H9 (cell line): ENCODE measurements around the gene GLRA3. TPM values are rescaled to one million over a fixed set of nuclear protein-coding genes. Genes with fewer than 3 reads are reported as not detected.
A peak's percentile ranks its signal among the peaks of the same experiment; 100 is the strongest.

Experiments used
- DNase-seq: peaks from one replicate; pipeline ENCODE4 v3.0.0-alpha.2; 2017
- H2AFZ ChIP-seq: one replicate; pipeline ENCODE4 v1.6.1; 2013; ENCODE audit warnings: mild to moderate bottlenecking, low read length, control low read depth, moderate library complexity
- H2AK5ac ChIP-seq: 2 replicates; pipeline ENCODE4 v1.6.1; 2013; ENCODE audit warnings: low read length, control low read depth, mixed read lengths; ENCODE audit not compliant: insufficient read length
- H2BK120ac ChIP-seq: one replicate; pipeline ENCODE4 v1.6.1; 2013; ENCODE audit warnings: low read depth, mild to moderate bottlenecking, low read length, control low read depth, inconsistent platforms; ENCODE audit not compliant: poor library complexity, severe bottlenecking
- H2BK12ac ChIP-seq: 2 replicates; pipeline ENCODE4 v1.6.1; 2013; ENCODE audit warnings: low read length, control low read depth, mixed read lengths, low read depth; ENCODE audit not compliant: insufficient read length
- H2BK15ac ChIP-seq: 2 replicates; pipeline ENCODE4 v1.6.1; 2013; ENCODE audit warnings: low read depth, low read length, control low read depth
- H2BK20ac ChIP-seq: one replicate; pipeline ENCODE4 v1.6.1; 2013; ENCODE audit warnings: low read depth, mild to moderate bottlenecking, low read length, control low read depth, inconsistent platforms; ENCODE audit not compliant: poor library complexity, severe bottlenecking
- H2BK5ac ChIP-seq: 2 replicates; pipeline ENCODE4 v1.6.1; 2013; ENCODE audit warnings: low read length, control low read depth, mixed read lengths; ENCODE audit not compliant: insufficient read length
- H3K14ac ChIP-seq: 2 replicates; pipeline ENCODE4 v1.6.1; 2013; ENCODE audit warnings: low read length, control low read depth; ENCODE audit not compliant: insufficient read depth
- H3K18ac ChIP-seq: 2 replicates; pipeline ENCODE4 v1.6.1; 2013; ENCODE audit warnings: low read depth, mild to moderate bottlenecking, mixed read lengths, low read length, control low read depth; ENCODE audit not compliant: insufficient read length
- H3K23ac ChIP-seq: 2 replicates; pipeline ENCODE4 v1.6.1; 2013; ENCODE audit warnings: low read length, control low read depth, mixed read lengths, low read depth; ENCODE audit not compliant: insufficient read length
- H3K23me2 ChIP-seq: 2 replicates; pipeline ENCODE4 v1.6.1; 2013; ENCODE audit warnings: low read depth, mild to moderate bottlenecking, mixed read lengths, low read length, control low read depth; ENCODE audit not compliant: insufficient read length, poor library complexity, severe bottlenecking
- H3K27ac ChIP-seq: 2 replicates; pipeline ENCODE4 v1.5.1; 2013; ENCODE audit warnings: low read length, control low read depth, mixed read lengths, low read depth; ENCODE audit not compliant: insufficient read length
- H3K27me3 ChIP-seq: 2 replicates; pipeline ENCODE4 v1.6.1; 2013; ENCODE audit warnings: low read length, control low read depth, inconsistent platforms; ENCODE audit not compliant: insufficient read depth
- H3K4ac ChIP-seq: 2 replicates; pipeline ENCODE4 v1.6.1; 2013; ENCODE audit warnings: low read depth, mild to moderate bottlenecking, control low read depth, inconsistent platforms, low read length, moderate library complexity
- H3K4me1 ChIP-seq: 2 replicates; pipeline ENCODE4 v1.6.1; 2013; ENCODE audit warnings: low read length, control low read depth, inconsistent platforms; ENCODE audit not compliant: insufficient read depth
- H3K4me2 ChIP-seq: 2 replicates; pipeline ENCODE4 v1.6.1; 2013; ENCODE audit warnings: low read length, control low read depth, mixed read lengths; ENCODE audit not compliant: insufficient read length, insufficient read depth
- H3K56ac ChIP-seq: 2 replicates; pipeline ENCODE4 v1.6.1; 2013; ENCODE audit warnings: low read depth, mild to moderate bottlenecking, mixed read lengths, low read length, control low read depth; ENCODE audit not compliant: insufficient read length
- H3K79me1 ChIP-seq: 2 replicates; pipeline ENCODE4 v1.6.1; 2013; ENCODE audit warnings: low read depth, mild to moderate bottlenecking, moderate library complexity, low read length, control low read depth, inconsistent platforms; ENCODE audit not compliant: insufficient read depth, poor library complexity, severe bottlenecking
- H3K79me2 ChIP-seq: 2 replicates; pipeline ENCODE4 v1.6.1; 2013; ENCODE audit warnings: low read length, control low read depth, inconsistent platforms; ENCODE audit not compliant: insufficient read depth
- H3K9ac ChIP-seq: 2 replicates; pipeline ENCODE4 v1.6.1; 2013; ENCODE audit warnings: low read length, control low read depth, mixed read lengths; ENCODE audit not compliant: insufficient read length; ENCODE audit errors: extremely low read depth
- H3K9me3 ChIP-seq: one replicate; pipeline ENCODE4 v1.6.1; 2013; ENCODE audit warnings: low read depth, low read length, inconsistent platforms; ENCODE audit not compliant: control insufficient read depth
- H3T11ph ChIP-seq: one replicate; pipeline ENCODE4 v1.6.1; 2013; ENCODE audit warnings: mild to moderate bottlenecking, low read length, control low read depth, inconsistent platforms
- H4K20me1 ChIP-seq: one replicate; pipeline ENCODE4 v1.6.1; 2013; ENCODE audit not compliant: control insufficient read depth, insufficient read length, insufficient read depth
- H4K5ac ChIP-seq: 2 replicates; pipeline ENCODE4 v1.6.1; 2013; ENCODE audit warnings: low read depth, mild to moderate bottlenecking, mixed read lengths, low read length, control low read depth; ENCODE audit not compliant: insufficient read length
- H4K8ac ChIP-seq: replicated peaks from 2 replicates; pipeline ENCODE4 v1.6.1; 2013; ENCODE audit warnings: low read length, control low read depth, mixed read lengths, low read depth; ENCODE audit not compliant: insufficient read length
- H4K91ac ChIP-seq: 2 replicates; pipeline ENCODE4 v1.6.1; 2013; ENCODE audit warnings: low read depth, mild to moderate bottlenecking, moderate library complexity, mixed read lengths, low read length, control low read depth; ENCODE audit not compliant: insufficient read length
- H3K27ac Mint-ChIP-seq, 3 experiments: 2 replicates in 2 of 3; 3 replicates in 1 of 3; pipeline ENCODE4 v1.8.0; 2020 to 2021; ENCODE audit warnings: mixed read lengths in 3 of 3, mild to moderate bottlenecking in 1 of 3, moderate library complexity in 1 of 3
- H3K27me3 Mint-ChIP-seq: 2 replicates; pipeline ENCODE4 v1.8.0; 2021; ENCODE audit warnings: low read depth, mild to moderate bottlenecking, moderate library complexity, mixed read lengths
- H3K36me3 Mint-ChIP-seq, 3 experiments: 2 replicates in 2 of 3; 3 replicates in 1 of 3; pipeline ENCODE4 v1.8.0; 2020 to 2021; ENCODE audit warnings: low read depth in 3 of 3, mixed read lengths in 3 of 3; ENCODE audit not compliant: insufficient read depth in 1 of 3
- H3K4me1 Mint-ChIP-seq, 2 experiments: 2 replicates each; pipeline ENCODE4 v1.8.0; 2020; ENCODE audit warnings: mixed read lengths in 2 of 2
- H3K4me3 Mint-ChIP-seq, 2 experiments: 2 replicates in 1 of 2; 3 replicates in 1 of 2; pipeline ENCODE4 v1.8.0; 2020 to 2021; ENCODE audit warnings: mild to moderate bottlenecking in 2 of 2, mixed read lengths in 2 of 2, moderate library complexity in 1 of 2
- H3K9me3 Mint-ChIP-seq, 2 experiments: 2 replicates in 1 of 2; 3 replicates in 1 of 2; pipeline ENCODE4 v1.8.0; 2020; ENCODE audit warnings: mild to moderate bottlenecking in 2 of 2, mixed read lengths in 2 of 2, moderate library complexity in 1 of 2
- WGBS: extraction: QIAGEN DNeasy Blood & Tissue Kit; methylation state at CpG from one replicate; pipeline ENCODE4 v1.1.7; 2013; ENCODE audit warnings: missing lambda C conversion rate, low lambda C conversion rate, mixed read lengths; ENCODE audit not compliant: insufficient read length; ENCODE audit errors: extremely low coverage; 5-methylcytosine and 5-hydroxymethylcytosine counted together
- total RNA-seq: library from RNA; stranded (reverse); gene quantifications from 2 replicates; pipeline ENCODE4 v1.2.1, GENCODE V29; 2021
- TF ChIP-seq, protein P1 (sequence below): fragments of 200-600 bp; sonication (generic); conservative IDR thresholded peaks from 3 replicates; pipeline ENCODE4 v1.8.0; 2021; ENCODE audit warnings: antibody characterized with exemption, mild to moderate bottlenecking

GLRA3 gene
- total RNA-seq, 1 experiment from 2014 or later = 0.09 TPM

DNA sequence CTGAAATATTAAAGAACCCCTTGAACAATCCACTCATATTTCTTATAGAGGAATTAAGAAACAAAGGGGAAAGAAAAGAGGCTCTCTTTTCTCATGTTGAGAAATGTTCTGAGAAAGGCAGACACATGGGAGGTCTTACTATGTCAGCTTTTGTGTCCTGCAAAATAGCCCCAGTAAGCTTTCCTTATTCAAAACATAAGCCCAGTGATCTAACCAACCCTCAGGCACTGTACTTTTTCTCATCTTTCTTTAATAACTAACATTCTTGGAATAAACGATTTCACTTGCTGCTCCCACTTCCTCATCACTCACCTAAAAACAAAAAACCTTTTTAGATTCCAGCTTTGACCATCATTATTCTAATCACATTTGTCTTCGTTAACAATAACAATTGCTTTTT, 115.9 kb downstream of the GLRA3 start:
- DNase-seq = no peak
- H3K4ac ChIP-seq = no peak overlapping the region
- no peak overlapping the region for H3K4me2 ChIP-seq
- no peaks in the 10 kb centered on the region for H4K20me1 ChIP-seq
- peaks cover 2% of the 10 kb centered on the region; the same call in 1 of the 2 replicates for H3K27me3 ChIP-seq
- Mint-ChIP-seq H3K27ac (peak overlapping the region in 1 of 3 experiments; percentile 28; a peak in 1 of 7 replicates), H3K4me1 (peaks cover 15 to 22% of the 10 kb centered on the region in 2 experiments), H3K9me3 (no peaks in the 10 kb centered on the region), H3K36me3 (no peaks in the 10 kb centered on the region), H3K27me3 (no peaks in the 10 kb centered on the region), H3K4me3 (no peak overlapping the region)
- no peaks in the 10 kb centered on the region for H3K9me3 ChIP-seq
- no peak overlapping the region for H2BK5ac ChIP-seq
- no peaks in the 10 kb centered on the region for H3K23me2 ChIP-seq
- WGBS = 100% methylated on average over 1 of the region's 2 CpGs
- TF ChIP-seq, protein P1, sequence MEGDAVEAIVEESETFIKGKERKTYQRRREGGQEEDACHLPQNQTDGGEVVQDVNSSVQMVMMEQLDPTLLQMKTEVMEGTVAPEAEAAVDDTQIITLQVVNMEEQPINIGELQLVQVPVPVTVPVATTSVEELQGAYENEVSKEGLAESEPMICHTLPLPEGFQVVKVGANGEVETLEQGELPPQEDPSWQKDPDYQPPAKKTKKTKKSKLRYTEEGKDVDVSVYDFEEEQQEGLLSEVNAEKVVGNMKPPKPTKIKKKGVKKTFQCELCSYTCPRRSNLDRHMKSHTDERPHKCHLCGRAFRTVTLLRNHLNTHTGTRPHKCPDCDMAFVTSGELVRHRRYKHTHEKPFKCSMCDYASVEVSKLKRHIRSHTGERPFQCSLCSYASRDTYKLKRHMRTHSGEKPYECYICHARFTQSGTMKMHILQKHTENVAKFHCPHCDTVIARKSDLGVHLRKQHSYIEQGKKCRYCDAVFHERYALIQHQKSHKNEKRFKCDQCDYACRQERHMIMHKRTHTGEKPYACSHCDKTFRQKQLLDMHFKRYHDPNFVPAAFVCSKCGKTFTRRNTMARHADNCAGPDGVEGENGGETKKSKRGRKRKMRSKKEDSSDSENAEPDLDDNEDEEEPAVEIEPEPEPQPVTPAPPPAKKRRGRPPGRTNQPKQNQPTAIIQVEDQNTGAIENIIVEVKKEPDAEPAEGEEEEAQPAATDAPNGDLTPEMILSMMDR = no peak
- no peak overlapping the region for H2BK120ac ChIP-seq
- no peaks in the 10 kb centered on the region; the same call in 1 of the 2 replicates for H3K4me1 ChIP-seq
- no peak overlapping the region for H4K5ac ChIP-seq
- H4K8ac ChIP-seq = no peak overlapping the region
- no peak overlapping the region for H3K18ac ChIP-seq
- H3K79me2 ChIP-seq = no peaks in the 10 kb centered on the region
- no peak overlapping the region for H3K56ac ChIP-seq
- no peak overlapping the region for H4K91ac ChIP-seq
- H3K9ac ChIP-seq = no peak overlapping the region
- no peak overlapping the region for H3T11ph ChIP-seq
- H3K14ac ChIP-seq = no peak overlapping the region
- H3K23ac ChIP-seq = no peak overlapping the region
- H3K79me1 ChIP-seq = no peaks in the 10 kb centered on the region
- H2AK5ac ChIP-seq = no peak overlapping the region
- H2BK15ac ChIP-seq = no peak overlapping the region
- no peak overlapping the region for H2BK20ac ChIP-seq
- no peak overlapping the region for H2AFZ ChIP-seq
- no peak overlapping the region for H2BK12ac ChIP-seq
- no peak overlapping the region for H3K27ac ChIP-seq
